ENCODE results near the gene CEP57L1. TPM values are rescaled to one million over a fixed set of nuclear protein-coding genes. Genes with fewer than 3 reads are reported as not detected.
"Not testable (repeated sequence)": the region's sequence is repeated elsewhere in the genome, so short reads cannot be mapped to it uniquely, and the experiment has no call there.

CEP57L1 gene
- total and polyA plus RNA-seq, 10 donors, result 5.1 to 28.7 (median 12.4) TPM

GRCh38 chr6:109124219-109124618, 28.9 kb downstream of the CEP57L1 start:
- WGBS, 5 donors, result 93 to 99% (median 95%) methylated on average over 2 of the region's 2 CpGs
- H3K4me3 ChIP-seq, result no peak overlapping the region
- intact Hi-C loops (cut with DNase I; ENCODE audit: low total_unique reads), result no loop called here
- TF ChIP-seq, protein P1, sequence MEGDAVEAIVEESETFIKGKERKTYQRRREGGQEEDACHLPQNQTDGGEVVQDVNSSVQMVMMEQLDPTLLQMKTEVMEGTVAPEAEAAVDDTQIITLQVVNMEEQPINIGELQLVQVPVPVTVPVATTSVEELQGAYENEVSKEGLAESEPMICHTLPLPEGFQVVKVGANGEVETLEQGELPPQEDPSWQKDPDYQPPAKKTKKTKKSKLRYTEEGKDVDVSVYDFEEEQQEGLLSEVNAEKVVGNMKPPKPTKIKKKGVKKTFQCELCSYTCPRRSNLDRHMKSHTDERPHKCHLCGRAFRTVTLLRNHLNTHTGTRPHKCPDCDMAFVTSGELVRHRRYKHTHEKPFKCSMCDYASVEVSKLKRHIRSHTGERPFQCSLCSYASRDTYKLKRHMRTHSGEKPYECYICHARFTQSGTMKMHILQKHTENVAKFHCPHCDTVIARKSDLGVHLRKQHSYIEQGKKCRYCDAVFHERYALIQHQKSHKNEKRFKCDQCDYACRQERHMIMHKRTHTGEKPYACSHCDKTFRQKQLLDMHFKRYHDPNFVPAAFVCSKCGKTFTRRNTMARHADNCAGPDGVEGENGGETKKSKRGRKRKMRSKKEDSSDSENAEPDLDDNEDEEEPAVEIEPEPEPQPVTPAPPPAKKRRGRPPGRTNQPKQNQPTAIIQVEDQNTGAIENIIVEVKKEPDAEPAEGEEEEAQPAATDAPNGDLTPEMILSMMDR (IDR thresholded peaks at IDR 0.05 in 8 of 11, conservative IDR thresholded peaks at IDR 0.05 in 3 of 11), result no peak
- TF ChIP-seq POLR2AphosphoS5 (IDR thresholded peaks at IDR 0.05) (no peak), POLR2A (IDR thresholded peaks at IDR 0.05) (no peak)
- H3K27ac ChIP-seq, result no peak overlapping the region
- H3K9me3 ChIP-seq, result no peaks in the 10 kb centered on the region
- H3K36me3 ChIP-seq, result no peaks in the 10 kb centered on the region
- DNase-seq, result no peak
- H3K4me1 ChIP-seq, result peaks cover 3 to 27% (median 15%) of the 10 kb centered on the region in 6 donors
- no peaks in the 10 kb centered on the region for H3K27me3 ChIP-seq (replicated peaks in 1 of 7)

- Histone ChIP-seq H3K4me3 (no peak overlapping the region), H3K27ac (no peak overlapping the region), H3K36me3 (no peaks in the 10 kb centered on the region), H3K27me3 (replicated peaks in 1 of 7) (no peaks in the 10 kb centered on the region), H3K9me3 (no peaks in the 10 kb centered on the region), H3K4me1 (peaks cover under 1 to 16% (median 9%) of the 10 kb centered on the region in 6 donors)
- DNase-seq, result no peak
- intact Hi-C loops (cut with DNase I; ENCODE audit: low total_unique reads), result no loop called here
- TF ChIP-seq POLR2AphosphoS5 (IDR thresholded peaks at IDR 0.05) (no peak), POLR2A (IDR thresholded peaks at IDR 0.05) (no peak)
- TF ChIP-seq, protein P1 (IDR thresholded peaks at IDR 0.05 in 8 of 11, conservative IDR thresholded peaks at IDR 0.05 in 3 of 11), result no peak
- WGBS, 5 donors, result 87 to 95% (median 93%) methylated on average over 3 of the region's 3 CpGs
These were observed 30.2 kb downstream of the CEP57L1 start for GRCh38 chr6:109125504-109125903.

GRCh38 chr6:109130065-109130464, 34.8 kb downstream of the CEP57L1 start:
- TF ChIP-seq, protein P1 (IDR thresholded peaks at IDR 0.05 in 8 of 11, conservative IDR thresholded peaks at IDR 0.05 in 3 of 11), result no peak
- no peak for TF ChIP-seq POLR2A (IDR thresholded peaks at IDR 0.05)
- DNase-seq, result no peak
- intact Hi-C loops (cut with DNase I; ENCODE audit: low total_unique reads), result no loop called here
- Histone ChIP-seq H3K27me3 (replicated peaks in 1 of 7) (no peaks in the 10 kb centered on the region), H3K27ac (no peak overlapping the region), H3K9me3 (no peaks in the 10 kb centered on the region), H3K4me1 (no peaks in the 10 kb centered on the region), H3K36me3 (peaks cover 0 to 8% (median 0%) of the 10 kb centered on the region in 6 donors), H3K4me3 (no peak overlapping the region)
- 83 to 85% (median 84%) methylated on average over 3 of the region's 3 CpGs for WGBS, 5 donors

DNA sequence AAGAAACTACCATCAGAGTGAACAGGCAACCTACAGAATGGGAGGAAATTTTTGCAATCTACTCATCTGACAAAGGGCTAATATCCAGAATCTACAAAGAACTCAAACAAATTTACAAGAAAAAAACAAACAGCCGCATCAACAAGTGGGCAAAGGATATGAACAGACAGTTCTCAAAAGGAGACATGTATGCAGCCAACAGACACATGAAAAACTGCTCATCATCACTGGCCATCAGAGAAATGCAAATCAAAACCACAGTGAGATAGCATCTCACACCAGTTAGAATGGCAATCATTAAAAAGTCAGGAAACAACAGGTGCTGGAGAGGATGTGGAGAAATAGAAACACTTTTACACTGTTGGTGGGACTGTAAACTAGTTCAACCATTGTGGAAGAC, 40.3 kb downstream of the CEP57L1 start:
- DNase-seq; H3K27ac ChIP-seq; H3K4me3 ChIP-seq; intact Hi-C loops (cut with DNase I; ENCODE audit: low total_unique reads); H3K27me3 ChIP-seq (replicated peaks in 1 of 7); H3K9me3 ChIP-seq; H3K4me1 ChIP-seq: not testable (repeated sequence)
- H3K36me3 ChIP-seq, result peaks cover 0 to 13% (median 0%) of the 10 kb centered on the region in 6 donors
- 94 to 100% (median 97%) methylated on average over 1 of the region's 1 CpG for WGBS, 5 donors

- H3K27me3 ChIP-seq (replicated peaks in 1 of 7); H3K4me1 ChIP-seq; H3K4me3 ChIP-seq; H3K9me3 ChIP-seq; DNase-seq; intact Hi-C loops (cut with DNase I; ENCODE audit: low total_unique reads); H3K27ac ChIP-seq: not testable (repeated sequence)
- H3K36me3 ChIP-seq, result peaks cover 0 to 17% (median 2%) of the 10 kb centered on the region in 6 donors
- WGBS, 5 donors, result 92 to 97% (median 97%) methylated on average over 5 to 6 of the region's 6 CpGs
These were observed 40.7 kb downstream of the CEP57L1 start for GRCh38 chr6:109136039-109136438.

GRCh38 chr6:109136530-109136929, 41.2 kb downstream of the CEP57L1 start:
- H3K27me3 ChIP-seq (replicated peaks in 1 of 7); H3K4me3 ChIP-seq; H3K9me3 ChIP-seq; DNase-seq; H3K27ac ChIP-seq; intact Hi-C loops (cut with DNase I; ENCODE audit: low total_unique reads); H3K4me1 ChIP-seq: not testable (repeated sequence)
- peaks cover 0 to 19% (median 3%) of the 10 kb centered on the region in 6 donors for H3K36me3 ChIP-seq
- WGBS, 5 donors, result 86 to 98% (median 98%) methylated on average over 6 of the region's 6 CpGs
